SK-N-SH treated with all-trans-retinoic acid at 6 μM for 48 hours (cell line): ENCODE results near the gene ASTN2.

Experiments
- ATAC-seq: fragments of 200-7000 bp; cut with Tn5 transposase; 3 replicates; pipeline ENCODE4 v1.9.1; 2020; ENCODE audit warnings: mild to moderate bottlenecking, moderate library complexity
- ARNTL ChIP-seq: fragments of 450-650 bp; formaldehyde crosslinking; IDR thresholded peaks from 2 replicates; pipeline ENCODE4 v1.5.0; 2020; ENCODE audit warnings: low read depth, mild to moderate bottlenecking, moderate library complexity, borderline replicate concordance
- BACH2 ChIP-seq: fragments of 250-450 bp; sonication (Bioruptor Pico); IDR thresholded peaks from 2 replicates; pipeline ENCODE4 v1.9.0; 2021; ENCODE audit warnings: mild to moderate bottlenecking, borderline replicate concordance
- CREB5 ChIP-seq: fragments of 250-450 bp; sonication (Bioruptor Pico); IDR thresholded peaks from 2 replicates; pipeline ENCODE4 v1.5.1; 2020; ENCODE audit warnings: low read depth, mild to moderate bottlenecking, moderate library complexity
- CSDC2 ChIP-seq: fragments of 250-450 bp; sonication (Bioruptor Pico); IDR thresholded peaks from 2 replicates; pipeline ENCODE4 v1.5.0; 2020; ENCODE audit warnings: mild to moderate bottlenecking, moderate library complexity
- CSRNP3 ChIP-seq: fragments of 250-450 bp; sonication (Bioruptor Pico); IDR thresholded peaks from 2 replicates; pipeline ENCODE4 v1.5.1; 2021; ENCODE audit warnings: mild to moderate bottlenecking, moderate library complexity
- ESRRG ChIP-seq: fragments of 250-450 bp; sonication (Bioruptor Pico); IDR thresholded peaks from 2 replicates; pipeline ENCODE4 v1.6.1; 2021; ENCODE audit warnings: mild to moderate bottlenecking
- GLIS3 ChIP-seq: fragments of 250-450 bp; sonication (Bioruptor Pico); IDR thresholded peaks from 2 replicates; pipeline ENCODE4 v1.5.0; 2020; ENCODE audit warnings: mild to moderate bottlenecking, moderate library complexity
- ISL1 ChIP-seq: fragments of 250-450 bp; sonication (Bioruptor Pico); IDR thresholded peaks from 2 replicates; pipeline ENCODE4 v2.1.2; 2022; ENCODE audit warnings: mild to moderate bottlenecking, moderate library complexity
- OSR1 ChIP-seq: fragments of 250-450 bp; sonication (Bioruptor Pico); IDR thresholded peaks from 2 replicates; pipeline ENCODE4 v1.8.0; 2022; ENCODE audit warnings: moderate library complexity, mild to moderate bottlenecking, inconsistent platforms
- PATZ1 ChIP-seq: fragments of 250-450 bp; sonication (Bioruptor Pico); IDR thresholded peaks from 2 replicates; pipeline ENCODE4 v1.8.0; 2020; ENCODE audit warnings: mild to moderate bottlenecking, moderate library complexity, borderline replicate concordance
- POU6F1 ChIP-seq: fragments of 250-450 bp; sonication (Bioruptor Pico); IDR thresholded peaks from 2 replicates; pipeline ENCODE4 v1.8.0; 2021; ENCODE audit warnings: low read depth, mild to moderate bottlenecking, moderate library complexity, borderline replicate concordance
- RARB ChIP-seq: fragments of 250-450 bp; sonication (Bioruptor Pico); IDR thresholded peaks from 2 replicates; pipeline ENCODE4 v1.8.0; 2021; ENCODE audit warnings: mild to moderate bottlenecking, moderate library complexity
- TCF4 ChIP-seq: fragments of 250-450 bp; sonication (Bioruptor Pico); IDR thresholded peaks from 2 replicates; pipeline ENCODE4 v1.8.0; 2021; ENCODE audit warnings: mild to moderate bottlenecking, moderate library complexity, borderline replicate concordance
- TOX ChIP-seq: fragments of 250-450 bp; sonication (Bioruptor Pico); IDR thresholded peaks from 2 replicates; pipeline ENCODE4 v1.8.0; 2021; ENCODE audit warnings: mild to moderate bottlenecking, moderate library complexity, borderline replicate concordance
- TSHZ2 ChIP-seq: fragments of 250-450 bp; sonication (Bioruptor Pico); IDR thresholded peaks from 2 replicates; pipeline ENCODE4 v1.5.0; 2020; ENCODE audit warnings: mild to moderate bottlenecking, moderate library complexity
- ZC3H10 ChIP-seq: fragments of 250-450 bp; sonication (Bioruptor Pico); IDR thresholded peaks from 2 replicates; pipeline ENCODE4 v1.5.1; 2021; ENCODE audit warnings: mild to moderate bottlenecking, moderate library complexity
- ZFP3 ChIP-seq: fragments of 250-450 bp; sonication (Bioruptor Pico); IDR thresholded peaks from 2 replicates; pipeline ENCODE4 v1.5.0; 2020; ENCODE audit warnings: mild to moderate bottlenecking, moderate library complexity
- ZFP30 ChIP-seq: fragments of 450-650 bp; formaldehyde crosslinking; IDR thresholded peaks from 2 replicates; pipeline ENCODE4 v1.5.0; 2022; ENCODE audit warnings: mild to moderate bottlenecking, moderate library complexity
- ZNF565 ChIP-seq: fragments of 450-650 bp; formaldehyde crosslinking; conservative IDR thresholded peaks from 2 replicates; pipeline ENCODE4 v1.5.0; 2020; ENCODE audit warnings: low read depth, mild to moderate bottlenecking, moderate library complexity
- ZNF70 ChIP-seq: fragments of 450-650 bp; formaldehyde crosslinking; IDR thresholded peaks from 2 replicates; pipeline ENCODE4 v1.5.0; 2020; ENCODE audit warnings: mild to moderate bottlenecking, moderate library complexity
- ZNF8 ChIP-seq: fragments of 450-650 bp; formaldehyde crosslinking; IDR thresholded peaks from 2 replicates; pipeline ENCODE4 v1.5.0; 2020; ENCODE audit warnings: mild to moderate bottlenecking, moderate library complexity

ASTN2 gene

GRCh38 chr9:116479967-116480366 is 934.9 kb downstream of the ASTN2 start (continued):
- TF ChIP-seq POU6F1 (CRISPR knock-in tag) (no peak), PATZ1 (CRISPR knock-in tag) (no peak), ZC3H10 (CRISPR knock-in tag) (no peak), OSR1 (no peak), ARNTL (CRISPR knock-in tag) (no peak), CSDC2 (CRISPR knock-in tag) (no peak), ZFP3 (no peak), ESRRG (no peak), BACH2 (CRISPR knock-in tag) (no peak)

GRCh38 chr9:116479056-116479544 is 935.8 kb downstream of the ASTN2 start:
- no peak for TF ChIP-seq TSHZ2 (CRISPR knock-in tag)
- no peak for TF ChIP-seq OSR1
- no peak for TF ChIP-seq ARNTL (CRISPR knock-in tag)
- no peak for TF ChIP-seq TCF4 (CRISPR knock-in tag)
- no peak for TF ChIP-seq ZC3H10 (CRISPR knock-in tag)
- TF ChIP-seq TOX (CRISPR knock-in tag), result no peak
- TF ChIP-seq ZNF565 (CRISPR knock-in tag), result no peak
- no peak for TF ChIP-seq PATZ1 (CRISPR knock-in tag)
- no peak for TF ChIP-seq ZNF70 (CRISPR knock-in tag)
- TF ChIP-seq ZFP30 (CRISPR knock-in tag), result no peak
- TF ChIP-seq RARB (CRISPR knock-in tag), result no peak
- TF ChIP-seq ZNF8 (CRISPR knock-in tag), result no peak
- TF ChIP-seq CREB5 (CRISPR knock-in tag), result no peak
- no peak for TF ChIP-seq GLIS3 (CRISPR knock-in tag)
- ATAC-seq, result no peak

- ATAC-seq, result no peak
- TF ChIP-seq ARNTL (CRISPR knock-in tag), result no peak
- no peak for TF ChIP-seq TCF4 (CRISPR knock-in tag)
- TF ChIP-seq ZNF70 (CRISPR knock-in tag), result no peak
- no peak for TF ChIP-seq ISL1 (CRISPR knock-in tag)
- no peak for TF ChIP-seq CSRNP3 (CRISPR knock-in tag)
- no peak for TF ChIP-seq CSDC2 (CRISPR knock-in tag)
- no peak for TF ChIP-seq RARB (CRISPR knock-in tag)
- TF ChIP-seq PATZ1 (CRISPR knock-in tag), result no peak
- TF ChIP-seq BACH2 (CRISPR knock-in tag), result no peak
- TF ChIP-seq TOX (CRISPR knock-in tag), result no peak
These were observed 937.2 kb downstream of the ASTN2 start for GRCh38 chr9:116477584-116478141.
